HepG2 (cell line): ENCODE measurements around the gene ZBTB46. TPM values are rescaled to one million over a fixed set of nuclear protein-coding genes. Genes with fewer than 3 reads are reported as not detected.
A peak's percentile ranks its signal among the peaks of the same experiment; 100 is the strongest.

ENCODE experiments used
- BCL6 ChIP-seq: IDR thresholded peaks from 2 replicates; pipeline ENCODE4 v1.6.1; 2016; ENCODE audit warnings: missing genetic modification reagents, missing compliant biosample characterization
- LRRFIP1 ChIP-seq: sonication (generic); formaldehyde crosslinking; conservative IDR thresholded peaks from 2 replicates; pipeline ENCODE4 v1.4.0; 2020; ENCODE audit warnings: missing genetic modification reagents
- PLRG1 ChIP-seq: fragments of 450-650 bp; conservative IDR thresholded peaks from 2 replicates; pipeline ENCODE4 v1.6.1; 2016
- SP2 ChIP-seq: sonication (generic); formaldehyde crosslinking; IDR thresholded peaks from 2 replicates; pipeline ENCODE4 v1.5.1; 2020; ENCODE audit warnings: mild to moderate bottlenecking, missing genetic modification reagents
- SSRP1 ChIP-seq: IDR thresholded peaks from 2 replicates; pipeline ENCODE4 v1.6.1; 2016; ENCODE audit warnings: control low read depth
- ZFP37 ChIP-seq: sonication (generic); formaldehyde crosslinking; IDR thresholded peaks from 2 replicates; pipeline ENCODE4 v1.4.0; 2020; ENCODE audit warnings: missing genetic modification reagents, borderline replicate concordance
- ZNF318 ChIP-seq: sonication (generic); formaldehyde crosslinking; IDR thresholded peaks from 2 replicates; pipeline ENCODE4 v1.4.0; 2020; ENCODE audit warnings: mild to moderate bottlenecking, missing genetic modification reagents
- ZNF512 ChIP-seq: sonication (generic); formaldehyde crosslinking; IDR thresholded peaks from 2 replicates; pipeline ENCODE4 v1.4.0; 2020; ENCODE audit warnings: mild to moderate bottlenecking, missing genetic modification reagents
- ZNF766 ChIP-seq: sonication (generic); formaldehyde crosslinking; IDR thresholded peaks from 2 replicates; pipeline ENCODE4 v1.5.0; 2020; ENCODE audit warnings: missing genetic modification reagents, borderline replicate concordance
- ZNF792 ChIP-seq: IDR thresholded peaks from 2 replicates; pipeline ENCODE4 v1.6.1; 2016
- polyA plus RNA-seq, 8 experiments: library from polyadenylated mRNA; depleted of rRNA in 3 of 8; stranded (reverse) in 7 of 8; unstranded in 1 of 8; fragments of >200 nt; fragmentation: Illumina TruSeq in 4 of 8; extraction: Trizol in 4 of 8; gene quantifications; 2 replicates each; pipeline versions ENCODE4 v1.2.1 to v1.2.3, GENCODE V29; 2011 to 2016; ENCODE audit warnings: low read depth in 4 of 8, missing spikeins in 1 of 8, mixed read lengths in 1 of 8; ENCODE audit not compliant: insufficient read depth in 1 of 8
- total RNA-seq, 5 experiments: library from RNA; depleted of rRNA; stranded (reverse); fragments of >200 nt; fragmentation: Illumina TruSeq; extraction: Trizol; gene quantifications; 2 replicates each; pipeline ENCODE4 v1.2.3, GENCODE V29; 2016; ENCODE audit warnings: low read depth in 1 of 5
- TF ChIP-seq, protein P1 (sequence below): sonication (generic); formaldehyde crosslinking; IDR thresholded peaks from 2 replicates; pipeline ENCODE4 v1.4.0; 2020; ENCODE audit warnings: missing genetic modification reagents

ZBTB46 gene
- total and polyA plus RNA-seq, 2 of the 13 experiments (the other 11 are each of a cell fraction or from before 2014, with no cell fraction given): 1.6 to 13.5 TPM

GRCh38 chr20:63708301-63709148, 122.5 kb downstream of the ZBTB46 start (continued):
- TF ChIP-seq ZNF318: peak; percentile 35
- TF ChIP-seq LRRFIP1: no peak
- TF ChIP-seq ZFP37 (CRISPR knock-in tag): 0 out of 2 replicates have a peak, but pooled peaks have one; percentile 36
- no peak; the same call in 1 of the 2 replicates for TF ChIP-seq ZNF792 (CRISPR knock-in tag)
- TF ChIP-seq, protein P1, sequence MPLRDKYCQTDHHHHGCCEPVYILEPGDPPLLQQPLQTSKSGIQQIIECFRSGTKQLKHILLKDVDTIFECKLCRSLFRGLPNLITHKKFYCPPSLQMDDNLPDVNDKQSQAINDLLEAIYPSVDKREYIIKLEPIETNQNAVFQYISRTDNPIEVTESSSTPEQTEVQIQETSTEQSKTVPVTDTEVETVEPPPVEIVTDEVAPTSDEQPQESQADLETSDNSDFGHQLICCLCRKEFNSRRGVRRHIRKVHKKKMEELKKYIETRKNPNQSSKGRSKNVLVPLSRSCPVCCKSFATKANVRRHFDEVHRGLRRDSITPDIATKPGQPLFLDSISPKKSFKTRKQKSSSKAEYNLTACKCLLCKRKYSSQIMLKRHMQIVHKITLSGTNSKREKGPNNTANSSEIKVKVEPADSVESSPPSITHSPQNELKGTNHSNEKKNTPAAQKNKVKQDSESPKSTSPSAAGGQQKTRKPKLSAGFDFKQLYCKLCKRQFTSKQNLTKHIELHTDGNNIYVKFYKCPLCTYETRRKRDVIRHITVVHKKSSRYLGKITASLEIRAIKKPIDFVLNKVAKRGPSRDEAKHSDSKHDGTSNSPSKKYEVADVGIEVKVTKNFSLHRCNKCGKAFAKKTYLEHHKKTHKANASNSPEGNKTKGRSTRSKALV: no peak
- TF ChIP-seq SP2 (CRISPR knock-in tag): no peak
- no peak for TF ChIP-seq PLRG1
- TF ChIP-seq ZNF512 (CRISPR knock-in tag): 0 out of 2 replicates have a peak, but pooled peaks have one; percentile 33
- 0 out of 2 replicates have a peak, but pooled peaks have one; percentile 45 for TF ChIP-seq ZNF766 (CRISPR knock-in tag)
- TF ChIP-seq SSRP1 (CRISPR knock-in tag): no peak
- TF ChIP-seq BCL6 (CRISPR knock-in tag): no peak
